KMS-11 (cell line): Measurements from ENCODE around the gene OR5AK2.

ENCODE experiments used
- H2AFZ ChIP-seq: fragments of 200-600 bp; sonication (generic); 2 replicates; pipeline ENCODE4 v1.6.1; 2016; ENCODE audit warnings: antibody characterized with exemption, mixed run types, low read depth
- H3K27ac ChIP-seq: fragments of 200-600 bp; sonication (generic); 2 replicates; pipeline ENCODE4 v1.6.1; 2016; ENCODE audit warnings: mild to moderate bottlenecking, mixed run types
- H3K27me3 ChIP-seq: fragments of 200-600 bp; sonication (generic); 2 replicates; pipeline ENCODE4 v1.6.1; 2017; ENCODE audit warnings: mild to moderate bottlenecking, low read depth, mixed run types, moderate library complexity; ENCODE audit not compliant: insufficient read depth
- H3K36me3 ChIP-seq: fragments of 200-600 bp; sonication (generic); 2 replicates; pipeline ENCODE4 v1.6.1; 2017; ENCODE audit warnings: mild to moderate bottlenecking, mixed run types; ENCODE audit not compliant: insufficient read depth
- H3K4me1 ChIP-seq: fragments of 200-600 bp; sonication (generic); 2 replicates; pipeline ENCODE4 v1.6.1; 2016; ENCODE audit warnings: mild to moderate bottlenecking, low read depth, mixed run types; ENCODE audit not compliant: poor library complexity, severe bottlenecking
- H3K4me2 ChIP-seq: fragments of 200-600 bp; sonication (generic); 2 replicates; pipeline ENCODE4 v1.7.0; 2016; ENCODE audit warnings: mild to moderate bottlenecking, mixed run types
- H3K4me3 ChIP-seq: fragments of 200-600 bp; sonication (generic); IDR thresholded peaks from 2 replicates; pipeline ENCODE4 v1.6.1; 2017; ENCODE audit warnings: low read depth, low read length, mixed read lengths; ENCODE audit not compliant: insufficient read depth
- H3K79me2 ChIP-seq: fragments of 200-600 bp; sonication (generic); 2 replicates; pipeline ENCODE4 v1.6.1; 2016; ENCODE audit warnings: low read depth, mixed run types; ENCODE audit not compliant: insufficient read depth
- H3K9ac ChIP-seq: fragments of 200-600 bp; sonication (generic); 2 replicates; pipeline ENCODE4 v1.6.1; 2016; ENCODE audit warnings: mild to moderate bottlenecking, mixed run types
- H4K20me1 ChIP-seq: fragments of 200-600 bp; sonication (generic); 2 replicates; pipeline ENCODE4 v1.6.1; 2016; ENCODE audit warnings: mild to moderate bottlenecking, mixed run types; ENCODE audit not compliant: insufficient read depth
- TF ChIP-seq, protein P1 (sequence below): fragments of 200-600 bp; sonication (generic); conservative IDR thresholded peaks from 2 replicates; pipeline ENCODE4 v1.6.1; 2017; ENCODE audit warnings: low read depth, mild to moderate bottlenecking, antibody characterized with exemption, low read length, moderate library complexity, mixed read lengths

Gene OR5AK2

GRCh38 chr11:56961609-56962008 lies 27.1 kb upstream of the OR5AK2 start:
- no peak overlapping the region for H3K27ac ChIP-seq
- no peak overlapping the region for H3K4me2 ChIP-seq
- H4K20me1 ChIP-seq, result no peaks in the 10 kb centered on the region
- no peaks in the 10 kb centered on the region for H3K27me3 ChIP-seq
- no peaks in the 10 kb centered on the region for H3K36me3 ChIP-seq
- no peaks in the 10 kb centered on the region for H3K79me2 ChIP-seq
- TF ChIP-seq, protein P1, sequence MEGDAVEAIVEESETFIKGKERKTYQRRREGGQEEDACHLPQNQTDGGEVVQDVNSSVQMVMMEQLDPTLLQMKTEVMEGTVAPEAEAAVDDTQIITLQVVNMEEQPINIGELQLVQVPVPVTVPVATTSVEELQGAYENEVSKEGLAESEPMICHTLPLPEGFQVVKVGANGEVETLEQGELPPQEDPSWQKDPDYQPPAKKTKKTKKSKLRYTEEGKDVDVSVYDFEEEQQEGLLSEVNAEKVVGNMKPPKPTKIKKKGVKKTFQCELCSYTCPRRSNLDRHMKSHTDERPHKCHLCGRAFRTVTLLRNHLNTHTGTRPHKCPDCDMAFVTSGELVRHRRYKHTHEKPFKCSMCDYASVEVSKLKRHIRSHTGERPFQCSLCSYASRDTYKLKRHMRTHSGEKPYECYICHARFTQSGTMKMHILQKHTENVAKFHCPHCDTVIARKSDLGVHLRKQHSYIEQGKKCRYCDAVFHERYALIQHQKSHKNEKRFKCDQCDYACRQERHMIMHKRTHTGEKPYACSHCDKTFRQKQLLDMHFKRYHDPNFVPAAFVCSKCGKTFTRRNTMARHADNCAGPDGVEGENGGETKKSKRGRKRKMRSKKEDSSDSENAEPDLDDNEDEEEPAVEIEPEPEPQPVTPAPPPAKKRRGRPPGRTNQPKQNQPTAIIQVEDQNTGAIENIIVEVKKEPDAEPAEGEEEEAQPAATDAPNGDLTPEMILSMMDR, result no peak
- H3K4me1 ChIP-seq, result no peaks in the 10 kb centered on the region
- no peak overlapping the region for H3K4me3 ChIP-seq
- H3K9ac ChIP-seq, result no peak overlapping the region
- H2AFZ ChIP-seq, result no peak overlapping the region

GRCh38 chr11:56967726-56968125 lies 21.0 kb upstream of the OR5AK2 start:
- TF ChIP-seq, protein P1, result no peak
- no peak overlapping the region for H3K9ac ChIP-seq
- H2AFZ ChIP-seq, result no peak overlapping the region
- H3K36me3 ChIP-seq, result no peaks in the 10 kb centered on the region
- no peak overlapping the region for H3K4me2 ChIP-seq
- no peaks in the 10 kb centered on the region for H3K79me2 ChIP-seq
- no peak overlapping the region for H3K4me3 ChIP-seq
- H4K20me1 ChIP-seq, result no peaks in the 10 kb centered on the region
- H3K4me1 ChIP-seq, result no peaks in the 10 kb centered on the region
- no peaks in the 10 kb centered on the region for H3K27me3 ChIP-seq
- no peak overlapping the region for H3K27ac ChIP-seq

GRCh38 chr11:56968524-56968923 lies 20.2 kb upstream of the OR5AK2 start:
- H3K27ac ChIP-seq, result no peak overlapping the region
- no peaks in the 10 kb centered on the region for H3K36me3 ChIP-seq
- TF ChIP-seq, protein P1, result no peak
- no peaks in the 10 kb centered on the region for H3K4me1 ChIP-seq
- H3K9ac ChIP-seq, result no peak overlapping the region
- H3K4me2 ChIP-seq, result no peak overlapping the region
- H4K20me1 ChIP-seq, result no peaks in the 10 kb centered on the region
- H3K4me3 ChIP-seq, result no peak overlapping the region
- no peaks in the 10 kb centered on the region for H3K27me3 ChIP-seq
- H2AFZ ChIP-seq, result no peak overlapping the region
- H3K79me2 ChIP-seq, result no peaks in the 10 kb centered on the region

DNA sequence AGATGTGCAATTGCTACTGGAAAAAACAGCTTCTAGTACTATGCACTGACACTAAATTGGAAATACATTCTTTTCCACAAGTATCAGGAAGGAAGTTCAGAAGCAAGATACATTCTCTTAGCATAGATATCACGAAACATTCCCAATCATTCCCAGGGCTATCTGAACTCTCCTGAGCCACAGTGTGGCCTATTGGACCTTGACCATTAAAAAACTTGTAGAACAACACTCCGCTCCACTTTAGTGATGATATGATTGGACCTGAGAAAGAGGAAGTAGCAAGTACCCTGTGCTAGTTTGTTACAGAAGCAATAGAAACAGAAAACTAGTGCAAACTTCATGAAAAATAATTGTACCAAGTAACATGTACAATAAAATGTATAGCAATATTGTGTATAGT lies 11.4 kb upstream of the OR5AK2 start:
- TF ChIP-seq, protein P1, result no peak
- H3K27ac ChIP-seq, result no peak overlapping the region

More for the DNA sequence above, 11.4 kb upstream of the OR5AK2 start:
- no peaks in the 10 kb centered on the region for H3K36me3 ChIP-seq
- no peaks in the 10 kb centered on the region for H3K27me3 ChIP-seq
- H4K20me1 ChIP-seq, result no peaks in the 10 kb centered on the region
- H3K79me2 ChIP-seq, result no peaks in the 10 kb centered on the region
- no peaks in the 10 kb centered on the region for H3K4me1 ChIP-seq
- H2AFZ ChIP-seq, result no peak overlapping the region
- no peak overlapping the region for H3K4me3 ChIP-seq
- no peak overlapping the region for H3K4me2 ChIP-seq
- H3K9ac ChIP-seq, result no peak overlapping the region
